GM21786 (cell line): ENCODE results near the gene KIAA1755.

Experiments
- ATAC-seq: cut with Tn5 transposase; IDR thresholded peaks from one replicate; pipeline ENCODE4 v1.9.1; 2021; ENCODE audit not compliant: unreplicated experiment

KIAA1755 gene

DNA sequence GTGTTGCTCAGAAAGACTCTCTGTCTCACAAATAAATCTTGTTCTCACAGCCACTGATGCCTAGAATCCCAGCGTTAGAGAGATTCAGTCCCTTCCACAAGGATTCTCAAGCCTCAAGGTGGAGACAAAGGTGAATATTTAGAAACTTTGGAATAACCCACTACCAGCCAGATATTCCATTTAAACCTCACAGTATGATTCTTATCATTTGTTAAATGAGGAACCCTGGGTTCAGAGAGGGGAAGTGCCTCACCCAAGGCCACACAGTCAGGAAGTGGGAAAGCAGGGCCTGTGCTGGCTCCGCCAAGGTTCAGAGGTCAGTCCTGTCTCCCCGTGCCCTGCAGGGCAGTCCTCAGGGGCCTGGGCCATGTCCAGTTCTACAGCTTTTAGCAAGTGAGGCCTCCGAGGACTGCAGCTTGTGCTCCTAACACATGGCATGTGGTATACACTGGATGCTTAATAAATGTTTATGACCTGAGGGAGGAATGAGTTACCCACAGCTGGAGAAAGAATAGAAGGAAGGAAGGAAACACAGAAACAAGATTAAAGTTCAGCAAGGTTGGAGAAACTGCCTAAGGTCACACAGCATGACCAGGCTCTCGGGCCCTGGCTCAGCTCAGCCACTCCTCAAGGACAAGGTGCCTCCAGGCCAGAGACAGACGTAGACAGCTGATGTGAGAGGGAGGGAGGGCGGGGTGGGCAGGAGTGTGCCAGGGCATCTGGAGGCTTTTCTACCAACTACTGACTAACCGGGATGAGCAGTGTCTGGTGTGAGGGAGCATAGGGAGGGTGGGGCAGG is 91.5 kb downstream of the KIAA1755 start:
- no peak for ATAC-seq

DNA sequence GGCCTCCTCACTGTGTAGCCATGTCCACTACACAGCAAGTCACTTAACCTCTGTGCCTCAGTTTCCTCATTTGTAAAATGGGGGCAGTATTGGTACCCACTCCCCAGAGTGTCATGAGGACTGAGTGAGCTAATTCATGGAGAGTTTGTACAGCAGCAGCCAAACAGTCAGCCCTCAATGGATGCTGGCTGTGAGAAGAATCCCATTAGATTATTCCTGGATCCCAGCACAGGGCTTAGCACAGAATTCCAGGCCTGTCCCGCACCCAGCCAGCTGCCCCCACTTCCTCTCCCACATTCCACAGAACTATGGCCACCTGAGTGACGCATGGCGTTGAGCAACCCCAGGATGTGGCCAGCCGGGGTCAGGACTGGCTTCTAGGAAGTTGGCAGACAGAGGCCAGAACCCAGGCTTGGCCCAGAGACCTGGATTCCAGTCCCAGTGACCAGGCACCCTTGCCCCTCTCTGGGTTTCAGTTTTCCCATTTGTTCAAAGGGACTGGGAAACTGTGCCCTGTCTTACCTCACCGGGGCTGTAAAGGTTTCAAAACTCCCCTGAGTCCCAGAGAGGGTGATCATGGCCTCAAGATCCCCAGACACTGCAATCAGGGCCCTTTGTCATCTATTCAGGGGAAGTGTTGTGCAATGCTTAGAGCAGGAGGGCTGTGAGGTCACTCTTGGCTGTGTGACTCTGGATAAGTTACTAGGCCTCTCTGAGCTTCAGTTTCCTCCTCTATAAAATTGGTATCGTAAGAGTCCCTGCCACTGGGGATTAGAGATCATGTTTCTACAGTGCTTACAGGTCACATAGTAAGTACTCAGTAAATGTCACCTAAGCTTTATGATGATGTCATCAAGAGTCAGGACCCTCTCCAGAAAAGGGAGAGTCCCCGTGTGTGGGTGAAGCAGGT is 92.4 kb downstream of the KIAA1755 start:
- ATAC-seq, result no peak

DNA sequence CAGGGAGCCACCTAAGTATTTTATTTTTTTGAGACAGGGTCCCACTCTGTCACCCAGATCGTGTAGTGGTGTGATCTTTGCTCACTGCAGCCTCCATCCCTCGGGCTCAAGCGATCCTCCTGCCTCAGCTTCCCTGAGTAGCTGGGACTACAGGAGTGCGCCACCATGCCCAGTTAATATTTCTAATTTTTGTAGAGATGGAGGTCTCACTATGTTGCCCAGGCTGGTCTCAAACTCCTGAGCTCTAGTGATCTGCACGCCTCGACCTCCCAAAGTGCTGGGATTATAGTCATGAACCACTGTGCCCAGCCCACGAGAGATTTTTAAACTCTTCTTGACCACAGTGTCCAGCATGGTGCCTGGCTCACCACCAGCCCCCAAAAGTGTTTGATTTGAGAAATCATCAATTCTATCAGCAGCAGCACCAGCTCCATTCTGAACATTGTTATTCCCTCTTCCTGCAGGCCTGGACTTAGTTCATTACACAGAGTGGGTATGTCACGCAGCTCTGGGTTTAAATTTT is 93.1 kb downstream of the KIAA1755 start:
- ATAC-seq, result no peak

DNA sequence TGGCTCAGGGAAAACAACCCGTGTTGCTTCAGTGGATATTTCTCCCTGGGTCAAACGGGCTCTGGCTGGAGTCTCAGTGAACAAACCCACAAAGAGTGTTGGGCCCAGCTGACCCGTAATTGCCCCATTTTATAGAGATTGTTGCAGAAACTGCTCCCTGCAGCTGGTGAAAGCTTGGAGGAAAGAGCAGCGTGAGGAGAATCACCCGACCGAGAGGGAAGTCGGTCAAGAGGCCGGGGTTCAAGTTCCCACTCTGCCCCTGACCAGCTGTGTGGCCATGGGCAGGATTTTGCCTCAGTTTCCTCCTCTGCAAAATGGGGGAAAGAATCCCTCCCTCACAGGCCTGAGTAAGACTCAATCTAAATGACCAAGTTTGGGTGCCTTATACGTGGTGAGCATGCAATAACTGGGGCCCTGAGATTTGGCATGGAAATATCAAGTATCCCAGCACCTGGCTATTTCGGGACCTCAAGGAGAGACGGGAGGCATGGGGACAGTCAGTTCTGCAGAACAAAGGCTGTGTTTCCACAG is 93.8 kb downstream of the KIAA1755 start:
- no peak for ATAC-seq

DNA sequence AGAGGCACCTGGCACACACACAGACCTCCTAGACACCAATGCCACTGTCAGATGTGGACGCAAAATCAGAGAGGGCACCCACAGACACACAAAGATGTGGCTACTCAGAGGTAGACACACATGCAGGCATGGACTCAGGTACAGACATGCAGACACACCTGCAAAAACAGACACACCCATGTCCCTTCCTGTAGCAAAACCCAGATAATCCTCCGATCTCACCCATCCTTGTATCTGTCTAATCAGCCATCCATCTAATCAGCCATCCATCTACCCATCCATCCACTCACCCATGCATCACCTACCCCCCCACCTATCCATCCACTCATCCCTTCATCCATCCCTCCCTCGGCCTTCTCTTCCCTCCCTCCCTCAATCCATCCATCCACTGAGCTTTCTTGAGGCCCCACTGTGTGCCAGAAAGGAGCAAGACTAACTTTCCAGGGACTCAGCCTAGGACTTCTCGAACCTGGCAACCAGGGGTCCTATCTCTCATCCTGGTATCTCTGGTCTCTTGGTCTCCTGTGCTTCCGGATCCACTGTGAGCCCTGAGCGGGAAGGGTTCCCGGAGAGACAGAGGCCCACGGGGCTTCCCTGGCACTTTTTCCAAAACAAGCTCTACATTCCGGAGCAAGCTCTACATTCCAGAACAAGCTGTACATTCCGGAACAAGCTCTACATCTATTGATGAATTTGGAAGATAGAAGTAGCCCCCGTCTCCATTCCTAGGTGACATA is 94.4 kb downstream of the KIAA1755 start:
- ATAC-seq, result no peak

DNA sequence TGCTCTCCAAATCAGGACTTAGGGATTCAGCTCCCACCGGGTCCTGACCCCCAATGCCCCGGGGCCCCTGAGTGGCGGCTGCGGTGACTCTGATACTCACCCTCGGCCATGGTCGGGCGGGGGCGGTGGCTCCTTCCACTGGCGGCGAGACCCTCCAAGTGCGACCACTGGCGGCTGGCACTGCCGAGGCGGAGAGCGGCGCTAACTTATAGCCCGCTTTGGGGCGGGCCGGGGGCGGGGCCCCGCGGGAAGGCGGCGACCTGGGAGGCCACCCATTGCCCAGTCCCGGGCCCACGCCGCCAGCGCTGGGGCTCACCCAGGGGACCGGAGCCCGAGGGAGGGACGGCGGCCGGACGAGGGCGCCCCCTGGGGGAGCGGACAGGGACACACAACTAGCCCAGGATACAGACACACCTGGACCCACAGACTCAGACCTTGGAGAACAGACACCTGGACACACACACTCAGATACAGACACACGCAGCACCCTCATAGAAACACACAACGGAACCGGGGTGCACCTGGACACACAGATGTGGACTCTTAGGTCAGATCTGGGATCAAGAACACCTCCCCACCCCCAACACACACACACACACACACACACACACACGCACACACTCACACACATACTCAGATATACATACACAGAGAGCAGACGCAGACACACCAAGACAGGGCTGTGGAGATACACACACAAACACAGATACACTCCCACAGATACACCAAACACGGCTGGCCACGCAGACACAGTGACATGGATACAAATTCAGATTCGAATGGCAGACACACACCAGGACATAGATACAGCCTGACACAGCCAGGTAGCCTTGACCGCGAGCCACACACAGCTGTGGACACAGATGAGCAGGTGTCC is 95.2 kb downstream of the KIAA1755 start, which contains the start of gene TGM2:
TGM2 (minus strand) TSS at position 182 of the 877 bp plus-strand sequence; CDS start at position 110, 72 bp downstream.
- no peak for ATAC-seq

DNA sequence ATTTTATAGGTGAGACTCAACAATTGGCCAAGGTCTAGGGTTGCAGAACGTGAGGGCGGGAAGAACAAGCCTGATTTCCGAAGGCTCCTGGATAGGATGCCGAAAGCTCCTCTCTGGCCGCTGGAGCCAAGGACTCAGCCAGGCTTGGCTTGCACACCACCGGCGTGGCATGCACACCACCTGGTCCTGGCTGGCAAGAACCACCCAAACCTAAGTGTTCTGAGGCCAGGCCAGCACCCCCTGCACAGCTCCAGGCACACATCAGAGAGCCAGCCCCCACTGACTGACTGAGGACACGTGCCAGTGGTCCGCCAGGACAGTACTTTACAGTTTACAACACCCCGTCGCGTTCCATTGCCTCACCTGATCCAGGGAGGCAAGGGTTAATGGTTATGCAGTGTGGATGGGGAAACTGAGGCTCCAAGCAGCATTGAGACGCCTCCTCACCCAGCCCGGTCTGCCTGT is 95.9 kb downstream of the KIAA1755 start:
- ATAC-seq, result no peak

DNA sequence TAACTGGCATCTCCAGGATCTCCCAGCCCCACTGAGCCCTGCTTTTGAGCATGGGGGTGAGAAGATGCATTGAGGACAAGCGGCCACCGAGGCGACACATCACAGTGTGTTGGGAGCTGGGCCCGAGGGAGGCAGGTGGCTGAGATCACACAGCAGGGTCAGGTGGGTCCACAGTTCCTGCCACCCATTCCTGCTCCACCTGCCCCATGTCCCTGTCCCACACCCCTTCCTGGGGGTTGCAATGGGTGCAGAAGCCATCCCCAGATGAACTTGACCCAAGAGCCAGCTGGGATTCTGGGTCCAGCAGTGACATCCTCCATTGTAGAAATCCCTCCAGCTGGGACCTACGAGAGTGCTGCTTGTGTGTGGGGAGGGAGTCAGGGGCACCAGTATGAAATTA is 96.5 kb downstream of the KIAA1755 start:
- no peak for ATAC-seq

DNA sequence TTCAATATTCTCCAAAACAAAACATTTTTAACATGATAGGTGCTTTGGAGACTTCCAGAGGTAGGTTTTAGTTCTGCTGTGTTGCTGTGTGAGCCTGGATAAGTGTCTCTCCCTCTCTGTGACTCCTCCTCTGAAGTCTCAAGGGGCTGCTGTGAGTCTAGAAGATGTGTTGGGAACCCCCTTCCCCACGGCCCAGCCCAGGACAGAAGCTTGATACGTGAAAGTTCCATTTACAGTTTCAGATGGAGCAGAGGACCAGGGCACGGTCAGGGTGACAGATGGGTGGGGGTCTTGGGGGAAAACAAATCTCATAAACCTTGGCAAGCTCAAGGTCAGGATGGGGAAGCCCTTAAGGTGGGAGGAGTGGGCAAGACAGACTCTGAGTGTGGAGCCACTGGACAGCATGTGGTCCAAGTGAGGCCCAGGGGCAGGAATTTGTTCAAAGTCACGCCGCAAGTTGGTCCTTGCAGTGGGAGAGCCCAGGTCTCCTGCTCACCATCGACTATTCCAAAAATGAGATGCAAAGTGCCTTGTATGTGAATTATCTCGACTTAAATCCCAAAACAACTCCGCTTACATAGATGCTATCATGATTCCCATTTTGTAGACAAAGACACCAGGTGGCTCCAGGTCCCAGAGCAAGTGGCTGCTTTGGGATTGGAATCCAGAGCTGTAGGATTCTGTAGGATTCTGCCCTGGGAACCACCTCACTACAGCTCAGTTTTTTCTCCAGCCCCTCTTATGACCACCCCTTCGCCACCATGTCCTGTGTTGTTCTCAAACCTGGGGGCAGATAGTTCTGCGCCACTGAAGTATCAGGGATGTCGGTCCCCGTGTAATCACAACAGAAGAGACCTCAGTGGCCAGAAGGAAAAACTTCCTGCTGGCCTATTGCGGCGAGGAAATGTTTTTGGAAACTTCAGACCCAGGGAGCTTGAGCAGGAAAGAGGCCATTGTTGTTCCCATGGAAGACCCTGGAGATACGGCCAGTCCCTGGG is 97.4 kb downstream of the KIAA1755 start:
- ATAC-seq, result no peak

DNA sequence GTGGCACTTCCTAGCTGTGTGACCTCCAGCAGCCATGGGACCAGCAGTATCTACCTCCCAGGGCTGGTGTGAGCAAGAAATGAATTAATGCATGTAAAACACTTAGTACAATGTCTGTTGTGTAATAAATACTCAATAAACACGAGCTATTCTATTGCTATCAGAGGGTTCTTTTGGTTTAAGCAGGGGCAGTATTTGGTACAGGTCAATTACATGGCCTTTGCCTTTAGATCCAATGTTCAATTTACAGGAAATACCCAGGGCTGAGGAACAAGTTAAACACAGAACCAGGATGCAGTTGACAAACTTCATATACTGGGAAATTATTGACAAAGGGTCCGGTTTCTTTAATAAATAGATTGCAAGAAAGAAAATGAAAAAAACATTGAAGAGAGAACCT is 98.4 kb downstream of the KIAA1755 start:
- ATAC-seq, result no peak

DNA sequence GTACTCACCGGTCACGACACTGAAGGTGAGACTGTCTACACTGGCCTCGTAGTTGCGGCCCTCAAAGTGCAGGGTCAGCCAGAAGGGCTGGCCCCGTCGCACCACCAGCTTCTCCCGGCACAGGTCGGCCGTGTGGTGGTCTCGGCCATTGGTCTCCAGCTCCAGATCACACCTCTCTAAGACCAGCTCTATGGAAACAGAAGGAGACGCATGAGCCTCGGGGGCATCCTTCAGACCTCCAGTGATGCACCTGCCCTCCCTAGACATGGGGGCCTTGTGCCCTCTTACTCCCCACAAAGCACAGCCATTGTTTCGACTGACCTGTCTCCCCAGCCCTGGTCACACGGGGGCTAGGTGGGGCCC is 99.1 kb downstream of the KIAA1755 start:
- ATAC-seq, result no peak
